Type B pancreatic cell (in vitro differentiated cells): ENCODE results near the gene GMDS. TPM values are rescaled to one million over a fixed set of nuclear protein-coding genes. Genes with fewer than 3 reads are reported as not detected.

Experiments used
- DNase-seq: peaks from one replicate; pipeline ENCODE4 v3.0.0; 2021; ENCODE audit warnings: mixed read lengths; ENCODE audit not compliant: unreplicated experiment; ENCODE audit errors: extremely low spot score
- H3K27ac Mint-ChIP-seq: 2 replicates; pipeline ENCODE4 v1.8.0; 2021; ENCODE audit warnings: mild to moderate bottlenecking, mixed read lengths
- H3K27me3 Mint-ChIP-seq: 2 replicates; pipeline ENCODE4 v1.8.0; 2021; ENCODE audit warnings: mixed read lengths
- H3K36me3 Mint-ChIP-seq: 2 replicates; pipeline ENCODE4 v1.8.0; 2021; ENCODE audit warnings: mixed read lengths
- H3K4me1 Mint-ChIP-seq: one replicate; pipeline ENCODE4 v1.8.0; 2021; ENCODE audit warnings: mixed read lengths; ENCODE audit not compliant: unreplicated experiment
- H3K4me3 Mint-ChIP-seq: 2 replicates; pipeline ENCODE4 v1.8.0; 2021; ENCODE audit warnings: mild to moderate bottlenecking, mixed read lengths
- H3K9me3 Mint-ChIP-seq: 2 replicates; pipeline ENCODE4 v1.8.0; 2021; ENCODE audit warnings: mixed read lengths
- CTCF ChIP-seq: fragments of 200-600 bp; sonication (generic); conservative IDR thresholded peaks from 2 replicates; pipeline ENCODE4 v1.5.0; 2021; ENCODE audit warnings: antibody characterized with exemption, mild to moderate bottlenecking
- total RNA-seq: library from RNA; stranded (reverse); gene quantifications from 2 replicates; pipeline ENCODE4 v1.2.1, GENCODE V29; 2021; ENCODE audit warnings: low replicate concordance

Gene GMDS
- total RNA-seq, 1 donor from 2014 or later: 41.3 TPM

GRCh38 chr6:1873781-1874180 lies 371.6 kb downstream of the GMDS start:
- no peak for DNase-seq
- Mint-ChIP-seq H3K27ac (no peak overlapping the region), H3K27me3 (peaks cover 45% of the 10 kb centered on the region), H3K36me3 (no peaks in the 10 kb centered on the region), H3K4me1 (peaks cover 31% of the 10 kb centered on the region), H3K9me3 (no peaks in the 10 kb centered on the region), H3K4me3 (no peak overlapping the region)
- TF ChIP-seq CTCF: no peak

GRCh38 chr6:1872649-1873131 lies 372.7 kb downstream of the GMDS start:
- Mint-ChIP-seq H3K27ac (no peak overlapping the region), H3K36me3 (no peaks in the 10 kb centered on the region), H3K4me1 (peaks cover 32% of the 10 kb centered on the region), H3K9me3 (no peaks in the 10 kb centered on the region), H3K27me3 (peaks cover 46% of the 10 kb centered on the region), H3K4me3 (peak overlapping the region; percentile 37)
- DNase-seq: no peak
- TF ChIP-seq CTCF: no peak

- peak overlapping the region; percentile 40 for H3K4me3 Mint-ChIP-seq
- H3K9me3 Mint-ChIP-seq: no peaks in the 10 kb centered on the region
- H3K27ac Mint-ChIP-seq: no peak overlapping the region
- peaks cover 32% of the 10 kb centered on the region for H3K4me1 Mint-ChIP-seq
- peaks cover 46% of the 10 kb centered on the region for H3K27me3 Mint-ChIP-seq
- no peak for DNase-seq
- TF ChIP-seq CTCF: no peak
- no peaks in the 10 kb centered on the region for H3K36me3 Mint-ChIP-seq
Measured at GRCh38 chr6:1871724-1872315, 373.6 kb downstream of the GMDS start.

GRCh38 chr6:1870932-1871331 lies 374.5 kb downstream of the GMDS start:
- no peak for TF ChIP-seq CTCF
- DNase-seq: no peak
- H3K9me3 Mint-ChIP-seq: no peaks in the 10 kb centered on the region
- no peak overlapping the region for H3K4me3 Mint-ChIP-seq
- peaks cover 50% of the 10 kb centered on the region for H3K27me3 Mint-ChIP-seq
- H3K36me3 Mint-ChIP-seq: no peaks in the 10 kb centered on the region
- peaks cover 36% of the 10 kb centered on the region for H3K4me1 Mint-ChIP-seq
- no peak overlapping the region for H3K27ac Mint-ChIP-seq

GRCh38 chr6:1870251-1870650 lies 375.2 kb downstream of the GMDS start:
- no peaks in the 10 kb centered on the region for H3K9me3 Mint-ChIP-seq
- H3K36me3 Mint-ChIP-seq: no peaks in the 10 kb centered on the region
- no peak overlapping the region for H3K27ac Mint-ChIP-seq
- no peak for DNase-seq
- H3K27me3 Mint-ChIP-seq: peaks cover 55% of the 10 kb centered on the region
- no peak for TF ChIP-seq CTCF
- no peak overlapping the region for H3K4me3 Mint-ChIP-seq
- peaks cover 42% of the 10 kb centered on the region for H3K4me1 Mint-ChIP-seq

GRCh38 chr6:1869769-1870168 lies 375.6 kb downstream of the GMDS start:
- no peak for TF ChIP-seq CTCF
- peaks cover 59% of the 10 kb centered on the region for H3K27me3 Mint-ChIP-seq
- H3K9me3 Mint-ChIP-seq: no peaks in the 10 kb centered on the region
- peaks cover 47% of the 10 kb centered on the region for H3K4me1 Mint-ChIP-seq
- H3K36me3 Mint-ChIP-seq: no peaks in the 10 kb centered on the region
- no peak for DNase-seq
- H3K4me3 Mint-ChIP-seq: no peak overlapping the region
- H3K27ac Mint-ChIP-seq: no peak overlapping the region
